ENCODE data around the gene HMGN3. TPM values are rescaled to one million over a fixed set of nuclear protein-coding genes. Genes with fewer than 3 reads are reported as not detected.
A peak's percentile ranks its signal among the peaks of the same experiment; 100 is the strongest.

HMGN3 gene
- polyA plus RNA-seq, 1 of the 3 experiments (the other 2 are of a cell fraction), result 64.5 TPM

- TF ChIP-seq GATA2 (CRISPR knock-in tag; IDR thresholded peaks at IDR 0.05) (no peak), JUND (IDR thresholded peaks at IDR 0.05) (no peak), POLR2AphosphoS5 (IDR thresholded peaks at IDR 0.05; ENCODE audit: low read depth, low read length) (no peak), NRF1 (IDR thresholded peaks at IDR 0.05; ENCODE audit: low read depth, low read length) (no peak)
- TF ChIP-seq, protein P1, sequence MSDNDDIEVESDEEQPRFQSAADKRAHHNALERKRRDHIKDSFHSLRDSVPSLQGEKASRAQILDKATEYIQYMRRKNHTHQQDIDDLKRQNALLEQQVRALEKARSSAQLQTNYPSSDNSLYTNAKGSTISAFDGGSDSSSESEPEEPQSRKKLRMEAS (IDR thresholded peaks at IDR 0.05; ENCODE audit: low read depth), result no peak
These were observed 46.4 kb downstream of the HMGN3 start (continued) for GRCh38 chr6:79188107-79188506.

GRCh38 chr6:79186564-79186963 is 47.9 kb downstream of the HMGN3 start:
- WGBS (ENCODE audit: low lambda C conversion rate), result 58% methylated on average over 5 of the region's 5 CpGs

DNA sequence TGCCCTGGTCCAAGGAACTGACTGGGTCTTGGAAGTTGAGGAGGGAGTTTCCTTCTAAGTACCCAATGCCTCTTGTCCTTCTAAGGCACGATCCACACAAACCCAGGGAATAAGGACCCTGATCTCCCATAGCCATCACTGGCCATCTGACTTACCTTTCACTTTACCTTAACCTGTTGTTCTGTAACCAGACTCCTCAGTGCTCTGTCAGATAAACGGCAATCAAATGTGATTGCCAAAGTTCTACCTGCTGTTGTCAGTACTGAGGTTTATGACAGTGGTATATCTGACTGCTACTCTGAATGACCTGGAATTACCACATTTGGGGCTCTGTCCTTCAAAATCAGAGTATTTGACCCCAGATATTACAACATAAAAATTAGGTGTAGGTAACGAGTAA is 49.8 kb downstream of the HMGN3 start:
- TF ChIP-seq GATA2 (CRISPR knock-in tag; IDR thresholded peaks at IDR 0.05), result no peak
- no peak for TF ChIP-seq SMC3 (IDR thresholded peaks at IDR 0.05; ENCODE audit: low read depth, low read length)
- TF ChIP-seq EZH2phosphoT487 (IDR thresholded peaks at IDR 0.05; ENCODE audit: borderline replicate concordance, low read depth), result no peak
- TF ChIP-seq RFX5 (IDR thresholded peaks at IDR 0.05; ENCODE audit: low read length), result no peak
- TF ChIP-seq TAF1 (IDR thresholded peaks at IDR 0.05; ENCODE audit: borderline replicate concordance, low read depth, low read length), result no peak
- TF ChIP-seq CHD2 (IDR thresholded peaks at IDR 0.05; ENCODE audit: low read length, partially characterized antibody), result no peak
- TF ChIP-seq, protein P2, sequence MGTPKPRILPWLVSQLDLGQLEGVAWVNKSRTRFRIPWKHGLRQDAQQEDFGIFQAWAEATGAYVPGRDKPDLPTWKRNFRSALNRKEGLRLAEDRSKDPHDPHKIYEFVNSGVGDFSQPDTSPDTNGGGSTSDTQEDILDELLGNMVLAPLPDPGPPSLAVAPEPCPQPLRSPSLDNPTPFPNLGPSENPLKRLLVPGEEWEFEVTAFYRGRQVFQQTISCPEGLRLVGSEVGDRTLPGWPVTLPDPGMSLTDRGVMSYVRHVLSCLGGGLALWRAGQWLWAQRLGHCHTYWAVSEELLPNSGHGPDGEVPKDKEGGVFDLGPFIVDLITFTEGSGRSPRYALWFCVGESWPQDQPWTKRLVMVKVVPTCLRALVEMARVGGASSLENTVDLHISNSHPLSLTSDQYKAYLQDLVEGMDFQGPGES (IDR thresholded peaks at IDR 0.05; ENCODE audit: low read depth, low read length), result no peak
- no peak for TF ChIP-seq FOSL2 (IDR thresholded peaks at IDR 0.05; ENCODE audit: borderline replicate concordance, low read depth)
- Histone ChIP-seq H3K36me3 (replicated peaks in 1 of 2; ENCODE audit: control insufficient read depth in 1 of 2, insufficient read depth in 2 of 2, low read length in 1 of 2) (no peaks in the 10 kb centered on the region), H3K4me1 (ENCODE audit: control insufficient read depth in 1 of 2, insufficient read depth in 2 of 2, low read depth in 1 of 2, low read length in 1 of 2) (peaks cover 0 to 7% of the 10 kb centered on the region in 2 experiments; a peak in 2 of 4 replicates), H4K20me1 (ENCODE audit: insufficient read depth) (no peaks in the 10 kb centered on the region), H3K27me3 (ENCODE audit: insufficient read depth) (no peaks in the 10 kb centered on the region), H3K4me3 (ENCODE audit: low read depth in 2 of 2, low read length in 1 of 2) (no peak overlapping the region), H3K27ac (ENCODE audit: low read depth in 2 of 2, low read length in 1 of 2) (no peak overlapping the region), H3F3A (replicated peaks; ENCODE audit: insufficient read depth) (no peaks in the 10 kb centered on the region), H3K9me3 (no peaks in the 10 kb centered on the region), H3K79me2 (ENCODE audit: insufficient read depth) (no peaks in the 10 kb centered on the region), H3K9ac (no peak overlapping the region), H3K9me2 (no peaks in the 10 kb centered on the region), H2AFZ (ENCODE audit: low read depth) (no peak overlapping the region), H3K4me2 (no peak overlapping the region)
- DNase-seq, result no peak
- CTCF ChIA-PET, result interaction anchor here (1.6 kb wide), 1 partner anchor 20 kb away, joined by 3 read pairs; no protein-coding TSS in a partner anchor
- WGBS (ENCODE audit: low lambda C conversion rate), result 50% methylated on average over 3 of the region's 3 CpGs
- POLR2A ChIA-PET, result no interaction called here

More at GRCh38 chr6:79186564-79186963, 47.9 kb downstream of the HMGN3 start:
- Histone ChIP-seq H3K9me2 (no peaks in the 10 kb centered on the region), H2AFZ (ENCODE audit: low read depth) (0 out of 2 replicates have a peak overlapping the region, but pooled peaks have one; percentile 16), H3K9ac (no peak overlapping the region), H3F3A (replicated peaks; ENCODE audit: insufficient read depth) (no peaks in the 10 kb centered on the region), H3K79me2 (ENCODE audit: insufficient read depth) (no peaks in the 10 kb centered on the region), H3K27me3 (ENCODE audit: insufficient read depth) (no peaks in the 10 kb centered on the region), H3K4me3 (ENCODE audit: low read depth in 2 of 2, low read length in 1 of 2) (no peak overlapping the region), H3K9me3 (no peaks in the 10 kb centered on the region), H3K4me2 (no peak overlapping the region), H4K20me1 (ENCODE audit: insufficient read depth) (no peaks in the 10 kb centered on the region), H3K4me1 (ENCODE audit: control insufficient read depth in 1 of 2, insufficient read depth in 2 of 2, low read depth in 1 of 2, low read length in 1 of 2) (no peaks in the 10 kb centered on the region), H3K27ac (ENCODE audit: low read depth in 2 of 2, low read length in 1 of 2) (no peak overlapping the region), H3K36me3 (replicated peaks in 1 of 2; ENCODE audit: control insufficient read depth in 1 of 2, insufficient read depth in 2 of 2, low read length in 1 of 2) (no peaks in the 10 kb centered on the region)
- CTCF ChIA-PET, result interaction anchor here (0.8 kb wide), 1 partner anchor 38 kb away, joined by 3 read pairs; no protein-coding TSS in a partner anchor
- POLR2A ChIA-PET, result no interaction called here
- no peak for TF ChIP-seq TAF1 (IDR thresholded peaks at IDR 0.05; ENCODE audit: borderline replicate concordance, low read depth, low read length)
- no peak for TF ChIP-seq YY1 (IDR thresholded peaks at IDR 0.05; ENCODE audit: low read depth)
- TF ChIP-seq USF2 (IDR thresholded peaks at IDR 0.05; ENCODE audit: borderline replicate concordance, low read depth, low read length), result no peak
- TF ChIP-seq FOXJ3 (CRISPR knock-in tag; IDR thresholded peaks at IDR 0.05), result no peak
- TF ChIP-seq NRF1 (IDR thresholded peaks at IDR 0.05; ENCODE audit: low read depth, low read length), result no peak
- TF ChIP-seq RAD21 (IDR thresholded peaks at IDR 0.05; ENCODE audit: low read length), result no peak
- no peak for DNase-seq
